ENCODE measurements around the gene LAMC1. TPM values are rescaled to one million over a fixed set of nuclear protein-coding genes. Genes with fewer than 3 reads are reported as not detected.

The LAMC1 gene
- total and polyA plus RNA-seq, 2 experiments from 2014 or later, result 18.4 to 116 TPM

GRCh38 chr1:183034682-183035081 is 11.5 kb downstream of the LAMC1 start:
- no peak for DNase-seq (ENCODE audit: low spot score)
- Mint-ChIP-seq H3K9me3 (no peaks in the 10 kb centered on the region), H3K27ac (no peak overlapping the region), H3K4me1 (peaks cover 50% of the 10 kb centered on the region), H3K27me3 (ENCODE audit: insufficient read depth, low read depth, poor library complexity) (peaks cover 6% of the 10 kb centered on the region), H3K4me3 (no peak overlapping the region), H3K36me3 (ENCODE audit: low read depth) (no peaks in the 10 kb centered on the region; the same call in 2 of the 3 replicates)
- H3K27me3 ChIP-seq (ENCODE audit: insufficient read depth), result peaks cover 5% of the 10 kb centered on the region; the same call in 1 of the 2 replicates
- no peaks in the 10 kb centered on the region; the same call in 1 of the 2 replicates for H3F3A ChIP-seq (replicated peaks; ENCODE audit: low read depth)
- TF ChIP-seq JUNB (IDR thresholded peaks at IDR 0.05; ENCODE audit: unreplicated experiment) (no peak), ZNF331 (CRISPR knock-in tag; IDR thresholded peaks at IDR 0.05; ENCODE audit: low read depth) (no peak), ZNF114 (CRISPR knock-in tag; IDR thresholded peaks at IDR 0.05) (no peak), EZH2phosphoT487 (IDR thresholded peaks at IDR 0.05; ENCODE audit: unreplicated experiment) (no peak), REST (IDR thresholded peaks at IDR 0.05; ENCODE audit: unreplicated experiment) (no peak), POLR2AphosphoS5 (IDR thresholded peaks at IDR 0.05; ENCODE audit: low read depth) (no peak), STAT1 (IDR thresholded peaks at IDR 0.05; ENCODE audit: unreplicated experiment) (no peak), ETS1 (IDR thresholded peaks at IDR 0.05) (no peak), ZNF462 (CRISPR knock-in tag; IDR thresholded peaks at IDR 0.05) (no peak), CREB1 (CRISPR knock-in tag; IDR thresholded peaks at IDR 0.05; ENCODE audit: low read depth) (no peak)
- no peak overlapping the region for H3K4me3 ChIP-seq
- no peaks in the 10 kb centered on the region for H3K9me2 ChIP-seq (ENCODE audit: insufficient read depth)
- H2AFZ ChIP-seq, result no peak overlapping the region
- H3K36me3 ChIP-seq (ENCODE audit: insufficient read depth), result no peaks in the 10 kb centered on the region
- ATAC-seq, result no peak
- H3K4me1 ChIP-seq (ENCODE audit: insufficient read depth), result peaks cover 28% of the 10 kb centered on the region
- no peak overlapping the region for H3K4me2 ChIP-seq
- H4K20me1 ChIP-seq (replicated peaks; ENCODE audit: insufficient read depth), result peaks cover 29% of the 10 kb centered on the region
- H3K79me2 ChIP-seq (replicated peaks; ENCODE audit: insufficient read depth), result peaks cover 65% of the 10 kb centered on the region
- no peak overlapping the region for H3K27ac ChIP-seq (ENCODE audit: low read depth)

All from GM23338 (cell line).